Endometrium (tissue), 2 donors: Measurements from ENCODE around the gene LHFPL3.
"Not testable (repeated sequence)": the region's sequence is repeated elsewhere in the genome, so short reads cannot be mapped to it uniquely, and the experiment has no call there.

Experiments
- FAIRE-seq: peaks from 2 replicates; lab custom pipeline; 2012; peaks lifted over from hg19 to GRCh38; lab: Jason Lieb, UNC
- donor health status: control.
- donor health status: control.

The LHFPL3 gene

GRCh38 chr7:104895522-104896236 lies 567.3 kb downstream of the LHFPL3 start:
- FAIRE-seq, result no peak

GRCh38 chr7:104898434-104898833 lies 570.0 kb downstream of the LHFPL3 start:
- no peak for FAIRE-seq

GRCh38 chr7:104900525-104901239 lies 572.3 kb downstream of the LHFPL3 start:
- no peak for FAIRE-seq

- no peak for FAIRE-seq
Measured at GRCh38 chr7:104901240-104901619, 572.8 kb downstream of the LHFPL3 start.

GRCh38 chr7:104902183-104902582 lies 573.8 kb downstream of the LHFPL3 start:
- no peak for FAIRE-seq

GRCh38 chr7:104903044-104903443 lies 574.6 kb downstream of the LHFPL3 start:
- FAIRE-seq, result no peak

- FAIRE-seq, result no peak
Measured at GRCh38 chr7:104903846-104904245, 575.4 kb downstream of the LHFPL3 start.

- no peak for FAIRE-seq
Measured at GRCh38 chr7:104906032-104906431, 577.6 kb downstream of the LHFPL3 start.

GRCh38 chr7:104906556-104906955 lies 578.2 kb downstream of the LHFPL3 start:
- no peak for FAIRE-seq

- no peak for FAIRE-seq
Measured at GRCh38 chr7:104908636-104909035, 580.2 kb downstream of the LHFPL3 start.

- no peak for FAIRE-seq
Measured at GRCh38 chr7:104909096-104909495, 580.7 kb downstream of the LHFPL3 start.

GRCh38 chr7:104914421-104914820 lies 586.0 kb downstream of the LHFPL3 start:
- FAIRE-seq, result no peak

- FAIRE-seq, result no peak
Measured at GRCh38 chr7:104921596-104921995, 593.2 kb downstream of the LHFPL3 start.

- no peak for FAIRE-seq
Measured at GRCh38 chr7:104922182-104923009, 594.0 kb downstream of the LHFPL3 start.

GRCh38 chr7:104923010-104923421 lies 594.6 kb downstream of the LHFPL3 start:
- FAIRE-seq, result no peak

- not testable (repeated sequence) for FAIRE-seq
Measured at GRCh38 chr7:104926189-104926588, 597.8 kb downstream of the LHFPL3 start.

- FAIRE-seq, result no peak
Measured at GRCh38 chr7:104926601-104927041, 598.2 kb downstream of the LHFPL3 start.

GRCh38 chr7:104927055-104927454 lies 598.7 kb downstream of the LHFPL3 start:
- FAIRE-seq, result no peak

- no peak for FAIRE-seq
Measured at GRCh38 chr7:104928721-104929400, 600.5 kb downstream of the LHFPL3 start.

- FAIRE-seq, result no peak
Measured at GRCh38 chr7:104929921-104930320, 601.5 kb downstream of the LHFPL3 start.

- FAIRE-seq, result no peak
Measured at GRCh38 chr7:104931181-104931781, 602.9 kb downstream of the LHFPL3 start.

GRCh38 chr7:104933022-104933421 lies 604.6 kb downstream of the LHFPL3 start:
- no peak for FAIRE-seq
